VCaP (cell line): ENCODE results near the gene ELAVL4.

Experiments used
- H3K27ac ChIP-seq: fragments of 450-650 bp; 2 replicates; pipeline ENCODE4 v1.5.1; 2017
- TF ChIP-seq, protein P1 (sequence below): fragments of 450-650 bp; conservative IDR thresholded peaks from 2 replicates; pipeline ENCODE4 v1.5.1; 2017; ENCODE audit warnings: mild to moderate bottlenecking, moderate library complexity

Gene ELAVL4

DNA sequence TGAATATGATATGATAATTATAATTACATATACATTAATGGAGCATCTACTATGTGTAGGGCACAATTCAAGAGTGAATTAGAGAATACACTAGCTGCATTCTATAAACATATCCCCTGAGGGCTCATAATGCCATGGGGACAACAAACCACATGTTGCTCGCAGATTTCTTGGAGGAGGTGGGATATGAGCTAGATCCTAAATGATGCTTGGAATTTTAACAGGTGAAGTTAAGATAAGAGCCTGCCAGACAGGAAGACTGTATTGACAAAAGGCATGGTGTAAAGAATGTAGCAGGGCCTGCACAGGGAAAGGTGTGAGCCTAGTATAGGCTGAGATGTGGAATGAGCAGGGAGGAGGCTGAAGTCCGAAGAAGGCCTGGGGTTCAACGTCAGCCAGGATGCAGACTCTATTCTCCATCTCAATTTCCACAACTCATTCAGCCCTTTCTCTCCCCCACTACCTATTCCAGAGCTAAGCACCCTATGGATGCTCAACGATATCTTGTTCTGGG lies 120.2 kb downstream of the ELAVL4 start:
- TF ChIP-seq, protein P1, sequence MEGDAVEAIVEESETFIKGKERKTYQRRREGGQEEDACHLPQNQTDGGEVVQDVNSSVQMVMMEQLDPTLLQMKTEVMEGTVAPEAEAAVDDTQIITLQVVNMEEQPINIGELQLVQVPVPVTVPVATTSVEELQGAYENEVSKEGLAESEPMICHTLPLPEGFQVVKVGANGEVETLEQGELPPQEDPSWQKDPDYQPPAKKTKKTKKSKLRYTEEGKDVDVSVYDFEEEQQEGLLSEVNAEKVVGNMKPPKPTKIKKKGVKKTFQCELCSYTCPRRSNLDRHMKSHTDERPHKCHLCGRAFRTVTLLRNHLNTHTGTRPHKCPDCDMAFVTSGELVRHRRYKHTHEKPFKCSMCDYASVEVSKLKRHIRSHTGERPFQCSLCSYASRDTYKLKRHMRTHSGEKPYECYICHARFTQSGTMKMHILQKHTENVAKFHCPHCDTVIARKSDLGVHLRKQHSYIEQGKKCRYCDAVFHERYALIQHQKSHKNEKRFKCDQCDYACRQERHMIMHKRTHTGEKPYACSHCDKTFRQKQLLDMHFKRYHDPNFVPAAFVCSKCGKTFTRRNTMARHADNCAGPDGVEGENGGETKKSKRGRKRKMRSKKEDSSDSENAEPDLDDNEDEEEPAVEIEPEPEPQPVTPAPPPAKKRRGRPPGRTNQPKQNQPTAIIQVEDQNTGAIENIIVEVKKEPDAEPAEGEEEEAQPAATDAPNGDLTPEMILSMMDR = no peak

DNA sequence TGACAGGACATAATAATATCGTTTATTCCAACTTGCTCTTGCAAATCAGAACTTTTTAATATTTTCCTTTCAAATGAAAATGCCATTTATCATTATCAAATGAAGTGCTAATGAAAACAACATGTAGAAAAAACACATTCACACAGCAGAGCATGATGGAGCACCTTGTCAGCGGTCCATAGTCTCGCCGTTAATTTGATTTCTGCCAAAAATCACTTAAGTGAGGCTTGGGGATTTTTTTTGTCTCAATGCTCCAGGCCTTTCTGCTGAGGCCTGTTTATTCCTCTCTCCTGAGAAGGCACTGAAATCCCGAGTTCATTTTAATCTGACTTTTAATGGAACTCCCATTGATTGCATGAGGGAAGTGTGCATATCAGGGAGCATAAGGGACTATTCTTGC lies 122.5 kb downstream of the ELAVL4 start:
- TF ChIP-seq, protein P1 = no peak
- H3K27ac ChIP-seq = no peak overlapping the region

More for the DNA sequence above, 120.2 kb downstream of the ELAVL4 start:
- H3K27ac ChIP-seq = no peak overlapping the region

DNA sequence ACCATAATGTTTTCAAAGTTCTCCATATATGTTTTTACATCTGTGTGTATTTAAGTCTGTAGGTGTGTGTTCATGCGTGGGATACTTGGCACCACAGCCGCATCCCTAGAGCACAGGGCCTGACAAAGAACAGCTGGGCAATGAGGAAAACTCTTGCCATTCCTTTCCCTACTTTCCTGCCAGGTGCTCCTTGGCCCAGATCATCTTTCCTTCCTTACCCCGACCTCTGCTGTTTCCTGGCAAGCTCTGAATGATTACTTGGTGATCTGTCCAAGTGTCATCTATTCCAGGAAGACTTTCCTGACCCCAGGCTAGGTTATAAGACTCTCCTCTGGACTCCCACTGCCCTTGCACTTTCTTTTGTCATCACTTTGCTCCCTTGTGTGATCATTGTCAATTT lies 123.6 kb downstream of the ELAVL4 start:
- H3K27ac ChIP-seq = no peak overlapping the region
- TF ChIP-seq, protein P1 = no peak

DNA sequence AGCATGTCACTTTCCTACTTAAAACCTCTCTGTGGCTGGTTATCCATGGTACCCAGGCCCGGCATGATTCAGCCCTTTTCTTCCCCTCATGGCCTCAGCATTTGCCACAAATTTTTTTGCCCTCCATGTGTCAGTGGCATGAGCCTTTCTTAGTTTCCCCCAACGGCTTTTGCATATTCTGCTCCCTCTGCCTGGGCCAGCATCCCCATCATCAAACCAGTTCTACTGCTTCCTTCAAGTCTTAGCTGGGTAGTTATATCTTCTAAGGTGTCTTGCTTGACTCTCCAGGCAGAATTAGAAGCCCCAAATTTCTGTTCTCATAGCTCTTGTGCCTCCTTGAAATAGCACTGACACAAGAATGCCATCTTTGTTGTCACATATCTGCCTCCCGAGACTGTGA lies 127.9 kb downstream of the ELAVL4 start:
- no peak overlapping the region for H3K27ac ChIP-seq
- TF ChIP-seq, protein P1 = no peak

DNA sequence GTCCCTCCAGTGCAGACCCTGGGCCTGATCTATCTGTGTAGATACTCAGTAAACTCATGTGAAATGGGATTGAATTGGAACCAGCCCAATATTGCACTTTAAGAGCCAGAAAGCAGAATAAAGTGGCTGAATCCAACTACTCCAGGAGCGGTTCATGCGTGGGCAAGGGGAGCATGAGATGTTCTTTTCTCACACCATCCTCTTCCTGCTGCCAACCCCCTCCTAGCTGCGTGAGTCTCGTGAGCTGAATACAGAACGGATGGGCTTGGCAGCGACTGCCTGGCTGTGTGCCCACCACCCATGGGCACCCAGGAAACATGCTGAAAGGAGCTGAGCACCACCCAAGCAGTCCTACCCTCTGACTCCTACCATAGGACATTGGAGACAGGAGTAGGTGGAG lies 128.3 kb downstream of the ELAVL4 start:
- no peak overlapping the region for H3K27ac ChIP-seq
- TF ChIP-seq, protein P1 = no peak

DNA sequence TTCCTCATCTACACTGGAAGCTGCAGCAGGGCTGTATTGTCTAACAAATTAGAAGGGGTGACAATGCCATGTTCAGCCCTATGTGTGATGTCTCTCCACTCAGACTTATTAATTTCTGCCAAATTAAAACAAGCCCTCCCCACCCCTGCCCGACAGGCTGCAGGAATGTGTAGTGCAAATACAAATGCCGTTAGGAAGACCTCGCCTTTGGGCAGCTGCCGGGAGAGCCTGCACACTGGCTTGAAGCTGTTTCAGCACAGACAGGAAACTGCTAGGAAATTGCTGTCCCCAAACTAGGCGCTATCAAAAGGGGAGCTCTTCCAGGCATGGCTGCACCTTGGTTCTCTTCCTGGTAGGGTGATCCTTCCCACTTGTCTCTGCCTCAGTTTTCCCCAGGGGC lies 135.2 kb downstream of the ELAVL4 start:
- H3K27ac ChIP-seq = no peak overlapping the region
- TF ChIP-seq, protein P1 = no peak

DNA sequence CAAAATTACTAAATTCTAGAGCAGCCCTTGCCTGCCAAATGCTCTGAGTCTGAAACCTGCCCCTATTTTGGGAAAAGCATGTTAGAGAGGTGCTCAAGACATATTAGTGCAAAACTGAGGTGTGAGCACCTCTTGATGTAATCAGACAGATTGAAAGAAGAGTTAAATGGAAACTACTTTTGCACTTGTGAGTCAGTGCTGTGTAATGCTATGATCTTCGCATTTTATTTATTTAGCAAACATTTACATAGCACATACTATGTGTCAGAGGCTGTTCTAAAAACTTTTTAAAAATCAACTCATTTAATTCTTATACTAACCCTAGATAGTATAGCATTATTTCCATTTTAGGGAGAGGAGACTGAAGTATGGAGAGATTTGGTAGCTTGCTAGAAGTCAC lies 138.1 kb downstream of the ELAVL4 start:
- TF ChIP-seq, protein P1 = no peak
- H3K27ac ChIP-seq = no peak overlapping the region
